Esophagus squamous epithelium (tissue), 5 donors: Measurements from ENCODE around the gene YES1. TPM values are rescaled to one million over a fixed set of nuclear protein-coding genes. Genes with fewer than 3 reads are reported as not detected.

ENCODE experiments used
- DNase-seq: peaks from one replicate; lab custom pipeline; 2025; lab: John Stamatoyannopoulos, UW
- H3K27ac ChIP-seq, 4 donors: fragments of 200-600 bp; sonication (generic); one replicate each; pipeline ENCODE4 v1.5.1; 2016 to 2019; ENCODE audit warnings: mild to moderate bottlenecking in 1 of 4
- H3K27me3 ChIP-seq, 4 donors: fragments of 200-600 bp; sonication (generic); 1 replicate in 3 of 4; 2 replicates in 1 of 4; pipeline versions ENCODE4 v1.5.1 to v1.6.0; 2017 to 2021; ENCODE audit warnings: antibody characterized with exemption in 1 of 4
- H3K36me3 ChIP-seq, 3 donors: fragments of 200-600 bp; sonication (generic); one replicate each; pipeline ENCODE4 v1.5.1; 2016 to 2019
- H3K4me1 ChIP-seq, 3 donors: fragments of 200-600 bp; sonication (generic); one replicate each; pipeline ENCODE4 v1.5.1; 2017 to 2019
- H3K4me3 ChIP-seq, 4 donors: fragments of 200-600 bp; sonication (generic); 1 replicate in 3 of 4; 2 replicates in 1 of 4; pipeline ENCODE4 v1.5.1; 2016 to 2019; ENCODE audit warnings: mild to moderate bottlenecking in 2 of 4, moderate library complexity in 1 of 4
- H3K9me3 ChIP-seq, 3 donors: fragments of 200-600 bp; sonication (generic); one replicate each; pipeline ENCODE4 v1.5.1; 2016 to 2019
- POLR2A ChIP-seq, 4 donors: fragments of 450-650 bp; IDR thresholded peaks; one replicate each; pipeline ENCODE4 v1.6.1; 2017; ENCODE audit warnings: antibody characterized with exemption in 4 of 4, mild to moderate bottlenecking in 4 of 4, moderate library complexity in 3 of 4
- WGBS, 2 donors: methylation state at CpG; one replicate each; pipeline ENCODE4 v1.1.5; 2018; 5-methylcytosine and 5-hydroxymethylcytosine counted together
- intact Hi-C: fragments of 100-400 bp; cut with DNase I; formaldehyde crosslinking; loops from one replicate; pipeline ENCODE4 v1.15.0; 2022
- total RNA-seq, 4 donors: library from RNA; depleted of rRNA; stranded (reverse); fragments of >200 nt; gene quantifications; one replicate each; pipeline ENCODE4 v1.1.0, GENCODE V29; 2016
- TF ChIP-seq, protein P1 (sequence below), 6 experiments: fragments of 450-650 bp in 4 of 6; fragments of 200-600 bp in 2 of 6; sonication (generic) in 2 of 6; IDR thresholded peaks; one replicate each; pipeline ENCODE4 v1.5.1; 2016 to 2019; ENCODE audit warnings: antibody characterized with exemption in 6 of 6, mild to moderate bottlenecking in 4 of 6, moderate library complexity in 4 of 6
- donor health status: DM: yes; HTN: yes; CAD: no.

The YES1 gene
- total RNA-seq, 4 donors from 2014 or later, result 105 to 143 (median 125) TPM

DNA sequence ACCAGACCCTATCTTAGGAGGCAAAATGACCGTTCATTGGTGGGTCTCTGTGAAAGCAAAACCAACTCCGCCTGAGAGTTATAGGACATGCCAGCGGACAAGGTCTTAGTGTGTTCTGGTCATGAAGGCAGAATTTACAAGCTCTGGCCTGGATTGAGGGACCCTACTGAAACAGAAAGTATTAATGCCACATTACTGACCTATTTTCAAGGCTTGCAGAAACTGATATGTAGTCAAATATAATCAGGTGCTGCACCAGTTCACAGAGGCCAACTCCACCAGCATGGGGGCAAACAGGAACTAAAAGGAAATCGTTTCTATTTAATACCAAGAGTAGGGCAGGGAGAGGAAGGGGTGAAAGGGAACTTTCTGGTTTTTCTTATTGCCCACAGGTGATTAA lies 134.9 kb downstream of the YES1 start:
- Histone ChIP-seq H3K27me3 (no peaks in the 10 kb centered on the region), H3K36me3 (peaks cover 13 to 100% (median 17%) of the 10 kb centered on the region in 3 donors), H3K4me3 (no peak overlapping the region), H3K9me3 (no peaks in the 10 kb centered on the region), H3K27ac (no peak overlapping the region), H3K4me1 (no peaks in the 10 kb centered on the region)
- TF ChIP-seq POLR2A (IDR thresholded peaks at IDR 0.05), result no peak
- TF ChIP-seq, protein P1, sequence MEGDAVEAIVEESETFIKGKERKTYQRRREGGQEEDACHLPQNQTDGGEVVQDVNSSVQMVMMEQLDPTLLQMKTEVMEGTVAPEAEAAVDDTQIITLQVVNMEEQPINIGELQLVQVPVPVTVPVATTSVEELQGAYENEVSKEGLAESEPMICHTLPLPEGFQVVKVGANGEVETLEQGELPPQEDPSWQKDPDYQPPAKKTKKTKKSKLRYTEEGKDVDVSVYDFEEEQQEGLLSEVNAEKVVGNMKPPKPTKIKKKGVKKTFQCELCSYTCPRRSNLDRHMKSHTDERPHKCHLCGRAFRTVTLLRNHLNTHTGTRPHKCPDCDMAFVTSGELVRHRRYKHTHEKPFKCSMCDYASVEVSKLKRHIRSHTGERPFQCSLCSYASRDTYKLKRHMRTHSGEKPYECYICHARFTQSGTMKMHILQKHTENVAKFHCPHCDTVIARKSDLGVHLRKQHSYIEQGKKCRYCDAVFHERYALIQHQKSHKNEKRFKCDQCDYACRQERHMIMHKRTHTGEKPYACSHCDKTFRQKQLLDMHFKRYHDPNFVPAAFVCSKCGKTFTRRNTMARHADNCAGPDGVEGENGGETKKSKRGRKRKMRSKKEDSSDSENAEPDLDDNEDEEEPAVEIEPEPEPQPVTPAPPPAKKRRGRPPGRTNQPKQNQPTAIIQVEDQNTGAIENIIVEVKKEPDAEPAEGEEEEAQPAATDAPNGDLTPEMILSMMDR (IDR thresholded peaks at IDR 0.05), result no peak
- WGBS, 2 donors, result 37 to 84% methylated on average over 4 of the region's 4 CpGs
- DNase-seq, result no peak
- intact Hi-C loops, result no loop called here

DNA sequence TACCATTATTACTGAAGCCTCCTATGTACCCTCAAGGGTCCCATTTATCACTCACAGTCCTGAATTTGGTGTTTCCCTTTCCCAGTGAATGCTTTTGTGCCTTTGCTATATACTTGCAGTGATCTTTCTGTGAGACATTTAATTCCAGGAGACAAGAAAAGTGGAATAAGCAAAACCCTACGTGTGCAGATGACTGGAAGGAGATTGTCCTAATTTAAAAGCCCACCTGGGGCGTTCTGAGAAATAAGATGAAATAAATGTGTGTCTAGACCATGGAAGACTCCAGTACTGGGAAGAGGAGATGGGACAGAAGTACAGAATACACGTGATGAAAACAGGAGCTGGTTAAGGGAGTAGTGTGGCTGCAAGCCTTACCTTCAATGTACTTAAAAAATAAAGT lies 135.3 kb downstream of the YES1 start:
- WGBS, 2 donors, result 90 to 93% methylated on average over 3 of the region's 3 CpGs
- Histone ChIP-seq H3K27ac (no peak overlapping the region), H3K27me3 (no peaks in the 10 kb centered on the region), H3K4me3 (no peak overlapping the region), H3K9me3 (no peaks in the 10 kb centered on the region), H3K4me1 (no peaks in the 10 kb centered on the region), H3K36me3 (peaks cover 10 to 100% (median 13%) of the 10 kb centered on the region in 3 donors)
- TF ChIP-seq, protein P1 (IDR thresholded peaks at IDR 0.05), result no peak
- no peak for TF ChIP-seq POLR2A (IDR thresholded peaks at IDR 0.05)
- intact Hi-C loops, result no loop called here
- no peak for DNase-seq

DNA sequence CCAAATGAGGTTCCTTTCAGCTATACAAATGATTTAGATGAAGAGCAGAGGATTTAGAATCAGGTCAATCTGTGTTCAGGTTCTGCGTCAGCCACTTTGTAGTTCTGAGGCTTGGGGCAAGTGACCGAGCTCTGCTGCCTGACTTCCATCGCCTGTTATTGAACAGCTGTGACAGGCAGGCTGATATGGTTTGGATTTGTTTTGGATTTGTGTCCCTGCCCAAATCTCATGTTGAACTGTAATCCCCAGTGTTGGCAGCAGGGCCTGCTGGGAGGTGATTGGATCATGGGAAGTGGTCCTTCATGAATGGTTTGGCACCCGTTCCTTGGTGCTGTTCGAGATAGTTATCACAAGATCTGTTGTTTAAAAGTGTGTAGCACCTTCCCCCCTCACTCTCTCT lies 136.0 kb downstream of the YES1 start:
- TF ChIP-seq POLR2A (IDR thresholded peaks at IDR 0.05), result no peak
- TF ChIP-seq, protein P1 (IDR thresholded peaks at IDR 0.05), result no peak
- Histone ChIP-seq H3K36me3 (peaks cover 4 to 100% (median 6%) of the 10 kb centered on the region in 3 donors), H3K4me1 (no peaks in the 10 kb centered on the region), H3K27ac (no peak overlapping the region), H3K27me3 (no peaks in the 10 kb centered on the region), H3K4me3 (no peak overlapping the region), H3K9me3 (no peaks in the 10 kb centered on the region)
- intact Hi-C loops, result no loop called here
- 89 to 95% methylated on average over 3 to 5 of the region's 5 CpGs for WGBS, 2 donors
- DNase-seq, result no peak

DNA sequence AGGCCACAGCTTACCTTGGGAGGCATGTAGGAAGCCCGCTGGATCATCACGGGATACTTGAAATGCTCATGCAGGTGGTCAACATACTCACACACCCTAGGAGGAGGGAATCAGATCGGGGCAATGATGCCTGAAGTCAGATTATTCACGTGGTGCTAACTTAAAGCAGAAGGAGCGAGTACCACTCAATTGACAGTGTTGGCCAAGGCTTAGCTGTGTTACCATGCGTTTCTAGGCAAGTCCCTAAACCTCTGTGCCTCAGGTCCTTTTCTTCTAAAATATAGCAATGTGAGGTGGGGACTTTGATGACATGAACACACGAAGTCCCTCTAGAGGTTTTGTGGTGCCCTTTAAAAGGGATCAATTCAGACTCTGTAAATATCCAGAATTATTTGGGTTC lies 136.7 kb downstream of the YES1 start:
- no peak for DNase-seq
- no peaks in the 10 kb centered on the region for H3K27me3 ChIP-seq
- H3K9me3 ChIP-seq, result no peaks in the 10 kb centered on the region
- TF ChIP-seq, protein P1 (IDR thresholded peaks at IDR 0.05), result no peak
- intact Hi-C loops, result no loop called here
- no peak overlapping the region for H3K4me3 ChIP-seq
- peaks cover 0 to 100% (median 9%) of the 10 kb centered on the region in 3 donors for H3K36me3 ChIP-seq
- H3K4me1 ChIP-seq, result no peaks in the 10 kb centered on the region
- H3K27ac ChIP-seq, result no peak overlapping the region
- 81 to 87% methylated on average over 4 to 7 of the region's 7 CpGs for WGBS, 2 donors

DNA sequence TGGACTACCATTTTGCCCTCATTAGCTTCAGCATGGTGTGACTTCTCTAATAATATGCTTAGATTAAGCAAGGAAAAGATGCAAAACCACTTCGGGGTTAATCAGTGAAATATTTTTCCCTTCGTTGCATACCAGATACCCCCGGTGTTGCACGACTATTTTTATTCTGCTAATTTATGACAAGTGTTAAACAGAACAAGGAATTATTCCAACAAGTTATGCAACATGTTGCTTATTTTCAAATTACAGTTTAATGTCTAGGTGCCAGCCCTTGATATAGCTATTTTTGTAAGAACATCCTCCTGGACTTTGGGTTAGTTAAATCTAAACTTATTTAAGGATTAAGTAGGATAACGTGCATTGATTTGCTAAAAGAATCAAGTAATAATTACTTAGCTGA lies 138.3 kb downstream of the YES1 start:
- WGBS, 2 donors, result 40 to 48% methylated on average over 5 of the region's 5 CpGs
- Histone ChIP-seq H3K27me3 (no peaks in the 10 kb centered on the region), H3K4me3 (no peak overlapping the region), H3K9me3 (no peaks in the 10 kb centered on the region), H3K36me3 (peaks cover 0 to 100% (median 9%) of the 10 kb centered on the region in 3 donors), H3K27ac (no peak overlapping the region), H3K4me1 (no peaks in the 10 kb centered on the region)
- no peak for TF ChIP-seq POLR2A (IDR thresholded peaks at IDR 0.05)
- TF ChIP-seq, protein P1 (IDR thresholded peaks at IDR 0.05), result no peak
- DNase-seq, result no peak
- intact Hi-C loops, result no loop called here
